ENCODE measurements around the gene PCDHGB5.
A peak's percentile ranks its signal among the peaks of the same experiment; 100 is the strongest.
"Not testable (repeated sequence)": the region's sequence is repeated elsewhere in the genome, so short reads cannot be mapped to it uniquely, and the experiment has no call there.

PCDHGB5 gene

GRCh38 chr5:141413540-141414069 is 15.9 kb downstream of the PCDHGB5 start:
- DNase-seq = no peak

GRCh38 chr5:141414548-141415274 is 17.0 kb downstream of the PCDHGB5 start:
- DNase-seq = not testable (repeated sequence)

- DNase-seq = not testable (repeated sequence)
Measured at GRCh38 chr5:141415275-141415618, 17.5 kb downstream of the PCDHGB5 start.

GRCh38 chr5:141417494-141418172 is 19.9 kb downstream of the PCDHGB5 start, which contains the start of gene PCDHGB7:
Gene PCDHGB7 (plus strand): TSS chr5:141417677. CDS start chr5:141417860, 183 bp downstream.
- DNase-seq = peak; percentile 52

GRCh38 chr5:141419074-141419880 is 21.5 kb downstream of the PCDHGB5 start:
- DNase-seq = no peak

- DNase-seq = peak; percentile 56
Measured at GRCh38 chr5:141420855-141421488, 23.2 kb downstream of the PCDHGB5 start, which contains the start of gene PCDHGA11. Gene PCDHGA11 (plus strand): TSS chr5:141421051. CDS start chr5:141421228, 177 bp downstream.

- DNase-seq = no peak
Measured at GRCh38 chr5:141421489-141421855, 23.7 kb downstream of the PCDHGB5 start.

- no peak for DNase-seq
Measured at GRCh38 chr5:141422742-141423291, 25.1 kb downstream of the PCDHGB5 start.

GRCh38 chr5:141427783-141428426 is 30.2 kb downstream of the PCDHGB5 start:
- DNase-seq = no peak

- DNase-seq = peak; percentile 41
Measured at GRCh38 chr5:141430332-141431113, 32.8 kb downstream of the PCDHGB5 start, which contains the start of gene PCDHGA12. Gene PCDHGA12 (plus strand): TSS chr5:141430507. CDS start chr5:141430760, 253 bp downstream.

- no peak for DNase-seq
Measured at GRCh38 chr5:141431286-141431685, 33.5 kb downstream of the PCDHGB5 start.

GRCh38 chr5:141432308-141432707 is 34.6 kb downstream of the PCDHGB5 start:
- DNase-seq = not testable (repeated sequence)

GRCh38 chr5:141432726-141433125 is 35.0 kb downstream of the PCDHGB5 start:
- DNase-seq = not testable (repeated sequence)

GRCh38 chr5:141434006-141434405 is 36.3 kb downstream of the PCDHGB5 start:
- no peak for DNase-seq

- no peak for DNase-seq
Measured at GRCh38 chr5:141437221-141437620, 39.5 kb downstream of the PCDHGB5 start.

GRCh38 chr5:141439411-141440141 is 41.8 kb downstream of the PCDHGB5 start:
- no peak for DNase-seq

- no peak for DNase-seq
Measured at GRCh38 chr5:141440341-141440740, 42.6 kb downstream of the PCDHGB5 start.

GRCh38 chr5:141441571-141442170 is 43.9 kb downstream of the PCDHGB5 start:
- DNase-seq = no peak
